GM06990 (cell line): Measurements from ENCODE around the gene ZNF438.

Experiments used
- DNase-seq: peaks from one replicate; pipeline ENCODE4 v3.0.0-alpha.2; 2011; ENCODE audit not compliant: insufficient read length; ENCODE audit errors: extremely low read depth
- H3K27me3 ChIP-seq: replicated peaks from 2 replicates; pipeline ENCODE4 v1.6.0; 2011; ENCODE audit warnings: low read length; ENCODE audit not compliant: control insufficient read depth, insufficient read depth
- H3K36me3 ChIP-seq: 2 replicates; pipeline ENCODE4 v1.5.1; 2011; ENCODE audit warnings: low read length; ENCODE audit not compliant: control insufficient read depth, insufficient read depth
- H3K4me3 ChIP-seq: replicated peaks from 2 replicates; pipeline ENCODE4 v1.5.1; 2011; ENCODE audit warnings: low read depth, mild to moderate bottlenecking, control low read depth, low read length
- CTCF ChIP-seq: IDR thresholded peaks from 2 replicates; pipeline ENCODE4 v1.5.1; 2011; ENCODE audit warnings: low read length, control low read depth, mild to moderate bottlenecking, inconsistent platforms; ENCODE audit not compliant: insufficient read depth, poor library complexity, severe bottlenecking

The ZNF438 gene

DNA sequence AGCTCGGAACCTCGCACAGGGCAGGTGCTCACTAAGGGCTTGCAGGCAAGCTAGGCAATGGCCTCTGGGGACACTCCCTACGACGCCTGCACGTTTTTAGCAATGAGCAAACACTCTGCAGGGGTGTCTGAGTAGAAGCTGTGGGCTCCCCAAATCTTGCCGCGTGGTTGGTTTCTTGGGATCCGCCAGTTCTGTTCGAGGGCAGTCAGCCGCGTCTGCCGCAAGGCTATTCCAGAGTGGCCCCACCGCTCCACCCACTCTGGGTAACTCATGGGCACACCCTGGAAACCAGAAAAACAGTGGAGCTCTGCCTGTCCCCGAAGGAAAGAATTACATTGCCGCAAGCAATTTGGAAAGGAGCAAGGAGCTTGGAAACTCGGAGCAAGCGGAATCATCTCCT is 212.8 kb downstream of the ZNF438 start:
- DNase-seq: no peak
- no peaks in the 10 kb centered on the region for H3K27me3 ChIP-seq
- H3K36me3 ChIP-seq: no peaks in the 10 kb centered on the region
- TF ChIP-seq CTCF: no peak
- H3K4me3 ChIP-seq: no peak overlapping the region

- H3K4me3 ChIP-seq: no peak overlapping the region
- TF ChIP-seq CTCF: no peak
- H3K36me3 ChIP-seq: no peaks in the 10 kb centered on the region
- H3K27me3 ChIP-seq: no peaks in the 10 kb centered on the region
- peak; percentile 31 for DNase-seq
Measured at GRCh38 chr10:30818010-30818660, 213.5 kb downstream of the ZNF438 start.

DNA sequence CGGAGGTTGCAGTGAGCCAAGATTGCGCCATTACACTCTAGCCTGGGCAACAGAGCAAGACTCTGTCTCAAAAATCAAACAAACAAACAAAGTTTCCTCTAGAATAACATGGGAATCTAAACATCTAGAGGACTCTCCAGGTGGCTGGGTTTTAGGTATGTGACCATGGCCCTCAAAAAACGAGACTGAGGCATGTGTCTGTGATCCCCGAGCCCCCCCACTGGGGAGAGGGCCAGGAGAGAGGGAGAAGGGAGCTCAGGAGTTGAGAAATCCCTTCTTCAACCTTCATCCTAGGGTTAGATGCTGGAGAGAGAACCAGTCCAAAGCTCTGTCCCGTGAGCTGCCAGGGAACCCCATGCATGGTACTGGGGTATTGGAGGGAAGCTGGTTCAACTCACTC is 214.1 kb downstream of the ZNF438 start:
- Histone ChIP-seq H3K4me3 (no peak overlapping the region), H3K36me3 (no peaks in the 10 kb centered on the region), H3K27me3 (no peaks in the 10 kb centered on the region)
- TF ChIP-seq CTCF: no peak
- no peak for DNase-seq

GRCh38 chr10:30816820-30817171 is 214.9 kb downstream of the ZNF438 start:
- no peak for DNase-seq
- H3K36me3 ChIP-seq: no peaks in the 10 kb centered on the region
- TF ChIP-seq CTCF: no peak
- no peak overlapping the region for H3K4me3 ChIP-seq
- no peaks in the 10 kb centered on the region for H3K27me3 ChIP-seq

- Histone ChIP-seq H3K4me3 (no peak overlapping the region), H3K27me3 (no peaks in the 10 kb centered on the region), H3K36me3 (no peaks in the 10 kb centered on the region)
- no peak for DNase-seq
- TF ChIP-seq CTCF: no peak
Measured at GRCh38 chr10:30816159-30816819, 215.4 kb downstream of the ZNF438 start.
